Smooth muscle cell (in vitro differentiated cells): Measurements from ENCODE around the gene SRP19. TPM values are rescaled to one million over a fixed set of nuclear protein-coding genes. Genes with fewer than 3 reads are reported as not detected.

Experiments used
- DNase-seq: peaks from one replicate; lab custom pipeline; 2025; ENCODE audit not compliant: unreplicated experiment; lab: John Stamatoyannopoulos, UW
- H2AFZ ChIP-seq: fragments of 200-600 bp; sonication (generic); 2 replicates; pipeline ENCODE4 v1.6.0; 2016; ENCODE audit warnings: antibody characterized with exemption, low read depth, mild to moderate bottlenecking
- H3F3A ChIP-seq: fragments of 200-600 bp; sonication (generic); 2 replicates; pipeline ENCODE4 v1.6.0; 2017; ENCODE audit warnings: antibody characterized with exemption, low read depth
- H3K27ac ChIP-seq: fragments of 200-600 bp; sonication (generic); 2 replicates; pipeline ENCODE4 v1.5.1; 2016; ENCODE audit warnings: low read depth, mild to moderate bottlenecking
- H3K27me3 ChIP-seq: fragments of 200-600 bp; sonication (generic); 2 replicates; pipeline ENCODE4 v1.6.1; 2016; ENCODE audit warnings: low read depth, mild to moderate bottlenecking
- H3K36me3 ChIP-seq: fragments of 200-600 bp; sonication (generic); 2 replicates; pipeline ENCODE4 v1.5.1; 2016; ENCODE audit warnings: low read depth
- H3K4me1 ChIP-seq: fragments of 200-600 bp; sonication (generic); 2 replicates; pipeline ENCODE4 v1.5.1; 2016; ENCODE audit warnings: low read depth
- H3K4me2 ChIP-seq: fragments of 200-600 bp; sonication (generic); 2 replicates; pipeline ENCODE4 v1.6.0; 2016; ENCODE audit warnings: mild to moderate bottlenecking
- H3K4me3 ChIP-seq: fragments of 200-600 bp; sonication (generic); 2 replicates; pipeline ENCODE4 v1.5.1; 2016; ENCODE audit warnings: mild to moderate bottlenecking
- H3K79me2 ChIP-seq: fragments of 200-600 bp; sonication (generic); 2 replicates; pipeline ENCODE4 v1.6.0; 2016; ENCODE audit warnings: low read depth, mild to moderate bottlenecking
- H3K9ac ChIP-seq: fragments of 200-600 bp; sonication (generic); 2 replicates; pipeline ENCODE4 v1.6.0; 2016; ENCODE audit warnings: low read depth
- H3K9me3 ChIP-seq: fragments of 200-600 bp; sonication (generic); replicated peaks from 2 replicates; pipeline ENCODE4 v1.5.1; 2016; ENCODE audit warnings: low read depth
- H4K20me1 ChIP-seq: fragments of 200-600 bp; sonication (generic); 2 replicates; pipeline ENCODE4 v1.6.0; 2016; ENCODE audit warnings: low read depth
- CTCF ChIP-seq: fragments of 200-600 bp; sonication (generic); IDR thresholded peaks from 2 replicates; pipeline ENCODE4 v1.5.1; 2017; ENCODE audit warnings: borderline replicate concordance, mild to moderate bottlenecking, antibody characterized with exemption; ENCODE audit not compliant: insufficient read depth, poor library complexity, severe bottlenecking
- WGBS: methylation state at CpG from one replicate; pipeline ENCODE4 v1.1.7; 2016; ENCODE audit warnings: low lambda C conversion rate; 5-methylcytosine and 5-hydroxymethylcytosine counted together
- polyA plus RNA-seq: library from polyadenylated mRNA; unstranded; fragments of >200 nt; fragmentation: Nextera tagmentation; extraction: Ambion mirVana; gene quantifications from 2 replicates; pipeline ENCODE4 v1.2.1, GENCODE V29; 2016
- total RNA-seq: library from RNA; depleted of rRNA; stranded (reverse); fragments of >200 nt; gene quantifications from 2 replicates; pipeline ENCODE4 v1.2.3, GENCODE V29; 2014

The SRP19 gene
- total and polyA plus RNA-seq, 2 experiments from 2014 or later, result 164 to 170 TPM

DNA sequence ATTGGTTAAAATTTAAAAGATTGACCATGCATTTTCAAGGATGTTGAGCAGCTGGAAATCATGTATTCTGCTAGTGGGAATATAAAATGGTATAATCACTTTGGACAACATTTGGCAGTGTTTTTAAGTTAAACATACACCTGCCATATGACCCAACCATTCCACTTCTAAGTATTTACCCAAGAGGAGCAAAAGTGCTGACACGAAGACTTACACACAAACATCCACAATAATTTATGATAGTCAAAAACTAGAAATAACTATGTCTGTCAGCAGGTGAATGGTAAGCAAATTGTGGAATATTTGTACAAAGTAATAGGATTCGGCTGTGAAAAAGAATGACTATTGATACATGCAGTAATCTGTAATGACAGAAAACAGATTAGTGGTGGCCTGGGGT, 30.7 kb upstream of the SRP19 start:
- no peak overlapping the region for H3K27ac ChIP-seq
- no peak overlapping the region for H3K9ac ChIP-seq
- peaks cover 14% of the 10 kb centered on the region for H3K36me3 ChIP-seq
- H4K20me1 ChIP-seq, result no peaks in the 10 kb centered on the region
- H3K4me2 ChIP-seq, result no peak overlapping the region
- no peak overlapping the region for H2AFZ ChIP-seq
- H3K4me1 ChIP-seq, result no peaks in the 10 kb centered on the region
- 97% methylated on average over 2 of the region's 2 CpGs for WGBS
- H3F3A ChIP-seq, result no peaks in the 10 kb centered on the region
- no peak for TF ChIP-seq CTCF
- DNase-seq, result no peak
- no peak overlapping the region for H3K4me3 ChIP-seq
- H3K79me2 ChIP-seq, result no peaks in the 10 kb centered on the region
- H3K9me3 ChIP-seq, result no peaks in the 10 kb centered on the region
- H3K27me3 ChIP-seq, result no peaks in the 10 kb centered on the region

- TF ChIP-seq CTCF, result no peak
- peaks cover 10% of the 10 kb centered on the region for H3K36me3 ChIP-seq
- 95% methylated on average over 13 of the region's 13 CpGs for WGBS
- DNase-seq, result no peak
- no peaks in the 10 kb centered on the region for H4K20me1 ChIP-seq
- no peak overlapping the region for H2AFZ ChIP-seq
- no peaks in the 10 kb centered on the region for H3K4me1 ChIP-seq
- no peak overlapping the region for H3K4me2 ChIP-seq
- H3K27ac ChIP-seq, result no peak overlapping the region
- no peaks in the 10 kb centered on the region for H3K79me2 ChIP-seq
- no peaks in the 10 kb centered on the region for H3F3A ChIP-seq
- H3K9ac ChIP-seq, result no peak overlapping the region
- H3K4me3 ChIP-seq, result no peak overlapping the region
- H3K27me3 ChIP-seq, result no peaks in the 10 kb centered on the region
- H3K9me3 ChIP-seq, result no peaks in the 10 kb centered on the region
Measured at GRCh38 chr5:112833971-112834370, 27.1 kb upstream of the SRP19 start.

- Histone ChIP-seq H3K4me3 (no peak overlapping the region), H3K36me3 (no peaks in the 10 kb centered on the region), H3K4me1 (no peaks in the 10 kb centered on the region), H3F3A (no peaks in the 10 kb centered on the region), H3K9ac (no peak overlapping the region), H4K20me1 (no peaks in the 10 kb centered on the region), H3K27ac (no peak overlapping the region), H3K79me2 (no peaks in the 10 kb centered on the region), H2AFZ (no peak overlapping the region), H3K27me3 (no peaks in the 10 kb centered on the region), H3K9me3 (no peaks in the 10 kb centered on the region), H3K4me2 (no peak overlapping the region)
- DNase-seq, result no peak
- TF ChIP-seq CTCF, result no peak
- 100% methylated on average over 1 of the region's 1 CpG for WGBS
Measured at GRCh38 chr5:112844489-112844888, 16.6 kb upstream of the SRP19 start.

DNA sequence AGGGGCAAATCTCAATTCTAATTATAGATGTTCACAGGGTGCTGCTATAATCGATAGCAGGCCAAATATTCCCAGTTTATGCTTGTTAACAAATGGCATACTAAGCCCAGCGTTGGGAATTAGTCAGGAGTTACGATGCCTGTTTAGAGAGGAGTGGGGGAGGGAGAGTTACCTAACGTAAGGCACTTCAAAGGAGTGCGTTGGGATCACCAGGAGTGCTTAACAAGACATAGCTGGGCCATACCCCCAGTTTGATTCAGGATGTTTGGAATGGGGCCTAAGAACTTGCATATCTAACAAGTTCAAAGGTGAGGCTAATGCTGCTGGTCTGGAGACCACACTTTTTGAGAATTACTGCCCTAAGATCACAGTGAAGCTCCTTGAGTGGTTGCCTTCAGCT, 14.5 kb upstream of the SRP19 start:
- Histone ChIP-seq H3K9me3 (no peaks in the 10 kb centered on the region), H3K4me3 (no peak overlapping the region), H3K79me2 (no peaks in the 10 kb centered on the region), H2AFZ (no peak overlapping the region), H3K27me3 (no peaks in the 10 kb centered on the region), H3K36me3 (no peaks in the 10 kb centered on the region), H3F3A (no peaks in the 10 kb centered on the region), H3K27ac (no peak overlapping the region), H3K4me2 (no peak overlapping the region), H3K4me1 (no peaks in the 10 kb centered on the region), H4K20me1 (no peaks in the 10 kb centered on the region), H3K9ac (no peak overlapping the region)
- no peak for TF ChIP-seq CTCF
- 71% methylated on average over 5 of the region's 5 CpGs for WGBS
- no peak for DNase-seq
